Measurements from ENCODE around the gene METTL25.

- no peak for TF ChIP-seq CTCF (optimal IDR thresholded peaks at IDR 0.05 in 1 of 3, IDR thresholded peaks at IDR 0.05 in 1 of 3, conservative IDR thresholded peaks at IDR 0.05 in 1 of 3; ENCODE audit: extremely low read depth in 1 of 3, insufficient read depth in 2 of 3, low read length in 3 of 3)
- no peak for TF ChIP-seq EZH2 (IDR thresholded peaks at IDR 0.05; ENCODE audit: low read length)
Measured at GRCh38 chr12:82515652-82516051, 157.3 kb downstream of the METTL25 start.
